HG02798 (cell line): ENCODE measurements around the gene MYO15B.
"Not testable (repeated sequence)": the region's sequence is repeated elsewhere in the genome, so short reads cannot be mapped to it uniquely, and the experiment has no call there.

ENCODE experiments used
- ATAC-seq: cut with Tn5 transposase; IDR thresholded peaks from one replicate; pipeline ENCODE4 v1.9.1; 2021; ENCODE audit warnings: mild to moderate bottlenecking; ENCODE audit not compliant: unreplicated experiment, poor library complexity

The MYO15B gene

GRCh38 chr17:75574404-75575036 lies 13.1 kb upstream of the MYO15B start:
- ATAC-seq = no peak

DNA sequence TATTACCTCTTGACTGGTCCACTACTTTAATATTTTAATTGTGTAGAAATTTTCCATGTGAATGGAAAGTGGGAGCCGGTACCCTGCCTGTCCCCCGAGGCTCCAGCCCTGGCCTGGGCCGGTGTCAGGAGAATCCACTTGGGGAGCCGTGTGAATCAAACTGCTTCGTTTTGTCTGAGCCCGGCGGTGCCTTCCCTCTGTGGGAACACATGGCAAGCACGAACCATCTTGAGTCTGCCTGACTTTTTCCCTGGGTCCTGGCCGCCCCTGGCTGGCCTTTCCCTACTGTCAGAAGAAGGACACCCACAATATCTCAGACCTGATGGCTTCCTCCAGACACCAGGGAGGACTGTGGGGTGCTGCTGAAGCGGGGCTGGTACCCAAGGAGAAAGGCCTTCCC lies 12.4 kb upstream of the MYO15B start:
- ATAC-seq = no peak

DNA sequence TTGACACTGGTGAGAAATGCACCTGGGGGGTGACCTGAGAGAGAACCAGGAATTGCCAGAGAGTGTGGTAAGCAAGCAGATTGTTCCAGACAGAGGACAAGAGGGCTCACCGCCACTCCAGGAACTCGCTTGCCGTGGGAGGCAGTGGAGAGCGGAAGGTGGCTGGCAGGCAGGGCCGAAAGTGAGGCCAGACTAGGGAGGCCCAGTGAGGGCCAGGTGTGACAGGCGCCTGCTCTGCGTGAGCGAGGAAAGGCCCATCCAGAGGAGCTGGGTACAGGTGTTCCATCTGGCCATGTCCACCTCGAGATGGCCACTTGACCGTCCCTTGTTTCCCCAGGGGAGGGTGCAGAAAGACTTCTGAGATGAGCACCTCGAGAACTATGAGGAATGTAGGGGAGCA lies 11.9 kb upstream of the MYO15B start:
- no peak for ATAC-seq

GRCh38 chr17:75576661-75577060 lies 10.9 kb upstream of the MYO15B start:
- no peak for ATAC-seq

- ATAC-seq = not testable (repeated sequence)
These were observed 6.4 kb upstream of the MYO15B start for GRCh38 chr17:75581121-75581725.

GRCh38 chr17:75583197-75583596 lies 4.4 kb upstream of the MYO15B start:
- ATAC-seq = not testable (repeated sequence)

- no peak for ATAC-seq
These were observed 2.8 kb upstream of the MYO15B start for GRCh38 chr17:75584849-75585175.

- peak; percentile 17 for ATAC-seq
These were observed 1.0 kb downstream of the MYO15B start for GRCh38 chr17:75588596-75589011.

DNA sequence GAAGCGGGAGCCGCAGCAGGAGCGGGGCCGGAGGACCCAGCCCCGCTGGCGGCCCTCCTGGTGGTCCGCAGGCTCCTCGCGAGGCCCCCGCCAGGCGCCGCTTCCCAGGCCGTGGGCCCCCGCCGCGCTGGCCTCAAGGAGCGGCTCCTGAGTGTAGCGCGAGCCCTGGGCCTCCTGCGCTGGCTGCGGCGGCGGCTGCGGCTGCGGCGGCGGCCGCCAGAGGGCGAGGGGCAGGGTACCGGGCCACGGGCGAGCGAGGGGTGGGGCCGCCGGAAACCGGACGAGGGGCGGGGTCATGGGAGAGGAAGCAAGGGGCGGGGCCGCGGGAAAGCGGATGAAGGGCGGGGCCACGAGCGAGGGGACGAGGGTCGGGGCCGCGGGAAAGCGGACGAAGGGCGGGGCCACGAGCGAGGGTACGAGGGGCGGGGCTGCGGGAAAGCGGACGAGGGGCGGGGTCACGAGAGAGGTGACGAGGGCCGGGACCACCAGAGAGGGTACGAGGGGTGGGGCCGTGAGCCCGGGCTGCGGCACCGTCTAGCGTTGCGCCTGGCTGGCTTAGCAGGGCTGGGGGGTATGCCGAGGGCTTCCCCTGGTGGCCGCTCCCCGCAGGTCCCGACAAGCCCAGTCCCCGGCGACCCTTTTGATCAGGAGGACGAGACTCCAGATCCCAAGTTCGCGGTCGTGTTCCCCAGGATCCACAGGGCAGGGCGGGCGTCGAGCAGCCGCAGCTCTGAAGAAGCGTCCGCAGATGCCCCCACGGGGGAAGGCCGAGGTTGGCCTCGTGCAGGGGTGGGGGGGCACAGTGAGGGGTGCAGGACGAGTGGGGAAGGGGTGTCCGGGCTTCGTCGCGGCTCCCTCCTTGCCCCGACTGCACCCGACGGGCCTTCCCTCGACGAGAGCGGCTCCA lies 1.7 kb downstream of the MYO15B start:
- ATAC-seq = peak; percentile 76

GRCh38 chr17:75589919-75590303 lies 2.3 kb downstream of the MYO15B start:
- ATAC-seq = no peak

- ATAC-seq = no peak
These were observed 2.7 kb downstream of the MYO15B start for GRCh38 chr17:75590314-75590761.

- ATAC-seq = no peak
These were observed 3.5 kb downstream of the MYO15B start for GRCh38 chr17:75590849-75591721.

DNA sequence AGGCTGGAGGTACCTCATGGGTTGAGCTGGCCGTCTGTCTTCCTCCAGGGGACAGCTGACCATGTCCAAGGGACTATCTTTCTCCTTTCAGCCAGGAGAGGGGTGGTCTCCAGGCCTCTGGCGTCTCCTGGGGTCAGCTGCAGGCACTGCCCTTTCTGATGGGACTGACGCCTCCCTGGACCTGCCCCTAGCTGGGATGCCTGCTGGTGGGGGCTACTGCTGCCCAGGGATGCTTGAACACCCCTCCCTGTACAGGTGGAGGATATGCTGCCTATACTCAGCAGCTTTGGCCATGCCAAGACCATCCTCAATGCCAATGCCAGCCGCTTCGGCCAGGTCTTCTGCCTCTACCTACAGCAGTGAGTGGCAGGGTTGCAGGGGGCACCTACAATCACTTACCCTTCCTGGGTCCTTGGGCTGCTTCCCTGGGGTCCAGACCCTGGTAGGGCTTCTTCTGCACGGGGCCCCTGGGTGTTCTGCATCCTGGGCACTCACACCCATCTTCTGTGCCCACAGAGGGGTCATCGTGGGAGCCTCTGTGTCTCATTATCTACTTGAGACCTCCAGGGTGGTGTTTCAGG lies 4.2 kb downstream of the MYO15B start:
- ATAC-seq = no peak

DNA sequence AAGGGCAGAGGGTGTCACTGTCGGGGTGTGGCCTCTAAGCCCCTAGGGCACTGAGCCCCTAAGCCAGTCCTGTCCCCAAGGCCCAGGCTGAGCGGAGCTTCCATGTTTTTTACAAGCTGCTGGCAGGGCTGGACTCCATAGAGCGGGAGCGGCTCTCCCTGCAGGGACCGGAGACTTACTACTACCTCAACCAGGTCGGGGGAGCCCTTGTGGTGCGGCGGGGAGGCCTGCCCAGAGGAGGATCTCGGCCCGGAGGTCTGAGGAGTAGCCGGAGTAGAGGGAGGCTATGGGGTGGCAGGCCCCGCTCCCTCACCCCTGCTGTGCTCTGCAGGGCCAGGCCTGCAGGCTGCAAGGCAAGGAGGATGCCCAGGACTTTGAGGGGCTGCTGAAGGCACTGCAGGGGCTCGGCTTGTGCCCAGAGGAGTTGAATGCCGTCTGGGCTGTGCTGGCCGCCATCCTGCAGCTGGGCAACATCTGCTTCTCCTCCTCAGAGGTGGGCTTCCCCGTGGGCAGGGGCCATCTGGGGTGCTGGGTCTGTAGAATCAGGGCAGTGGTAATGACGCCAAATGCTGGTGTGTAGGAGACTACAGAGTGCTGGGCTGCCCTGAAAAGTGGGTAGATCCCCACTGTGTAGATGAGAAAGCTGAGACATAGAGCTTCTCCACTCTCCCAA lies 4.9 kb downstream of the MYO15B start:
- no peak for ATAC-seq

GRCh38 chr17:75593430-75593829 lies 5.8 kb downstream of the MYO15B start:
- not testable (repeated sequence) for ATAC-seq

DNA sequence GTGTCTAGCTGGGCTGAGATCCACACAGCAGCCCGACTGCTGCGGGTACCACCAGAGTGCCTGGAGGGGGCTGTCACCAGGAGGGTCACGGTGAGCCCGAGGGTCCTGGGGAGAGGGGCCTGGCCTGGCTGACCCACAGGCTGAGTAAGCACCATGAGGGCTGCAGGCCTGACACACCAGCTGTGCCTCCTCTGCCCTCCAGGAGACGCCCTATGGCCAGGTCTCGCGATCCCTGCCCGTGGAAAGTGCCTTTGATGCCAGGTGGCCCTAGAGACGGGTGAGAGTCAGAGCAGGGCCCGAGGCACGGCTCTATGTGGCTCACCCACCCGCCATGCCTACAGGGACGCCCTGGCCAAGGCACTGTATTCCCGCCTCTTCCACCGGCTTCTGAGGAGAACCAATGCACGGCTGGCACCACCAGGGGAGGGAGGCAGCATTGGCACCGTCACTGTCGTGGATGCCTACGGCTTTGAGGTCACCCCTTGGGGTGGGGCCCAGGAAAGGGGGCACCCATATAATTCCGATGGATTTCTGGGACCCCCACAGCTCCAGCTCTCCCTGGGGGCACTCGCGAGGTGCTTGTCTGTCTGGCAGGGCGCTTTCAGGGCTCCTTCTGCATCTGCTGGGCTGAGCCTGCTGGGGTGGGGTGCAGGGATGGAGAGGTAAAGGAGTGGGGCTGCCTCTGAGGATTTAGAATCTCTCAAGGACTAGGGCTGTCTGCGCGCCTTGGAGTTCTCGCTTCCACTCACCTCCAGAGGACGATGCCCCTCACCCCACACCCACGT lies 7.1 kb downstream of the MYO15B start:
- no peak for ATAC-seq

DNA sequence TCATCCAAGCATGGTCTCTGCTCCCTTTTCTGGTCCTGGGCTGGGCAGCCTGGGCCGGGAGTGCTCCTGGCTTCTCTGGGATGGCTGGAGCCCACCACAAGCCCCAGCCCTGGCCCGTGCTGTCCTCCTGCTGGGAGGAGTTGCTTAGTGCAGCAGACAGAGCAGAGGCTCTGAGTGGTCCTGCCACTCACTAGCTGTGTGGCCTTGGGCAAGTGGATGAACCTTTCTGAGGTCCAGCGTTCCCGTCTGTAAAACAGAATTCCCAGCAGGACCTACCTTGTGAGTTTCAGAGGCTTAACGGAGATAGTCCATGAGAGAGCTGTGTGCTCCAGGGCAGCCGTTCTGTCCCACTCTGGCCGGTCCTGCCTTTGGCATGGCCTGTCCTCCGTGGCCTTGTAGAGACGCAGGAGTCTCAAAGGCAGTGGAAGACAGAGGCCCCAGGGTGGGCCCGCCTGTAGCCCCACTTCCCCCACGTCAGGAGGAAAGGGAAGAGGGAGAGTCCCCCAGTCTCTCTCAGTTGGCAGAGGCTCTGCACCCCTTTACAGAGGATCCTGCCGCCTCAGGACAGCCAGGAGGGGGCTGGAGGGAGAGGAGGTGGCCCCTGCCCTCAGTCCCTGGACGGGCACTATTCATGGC lies 7.8 kb downstream of the MYO15B start:
- no peak for ATAC-seq

DNA sequence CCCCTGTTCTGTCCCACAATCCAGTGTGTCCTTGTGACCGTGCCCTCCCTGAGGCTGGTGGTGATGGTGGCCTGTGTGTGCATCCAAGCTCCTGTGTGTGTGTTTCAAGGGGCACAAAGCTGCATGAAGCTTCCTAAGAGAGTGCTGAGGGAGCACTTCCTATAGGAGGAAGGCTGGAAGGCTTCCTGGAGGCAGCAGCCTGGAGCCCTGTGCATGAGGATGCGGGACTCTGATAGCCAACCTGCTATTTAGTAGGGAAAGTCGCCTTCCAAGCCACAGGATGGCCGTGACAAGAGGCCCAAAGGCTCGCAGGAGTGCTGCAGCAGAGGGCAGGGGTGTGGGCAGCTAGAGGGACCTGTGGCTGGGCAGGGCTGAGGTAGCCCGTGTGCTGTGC lies 8.3 kb downstream of the MYO15B start:
- no peak for ATAC-seq
